ENCODE data around the gene LRRC63. TPM values are rescaled to one million over a fixed set of nuclear protein-coding genes. Genes with fewer than 3 reads are reported as not detected.

LRRC63 gene
- total and polyA plus RNA-seq, 9 of the 15 experiments (the other 6 are each of a cell fraction or from before 2014, with no cell fraction given) = 0.07 to 0.41 (median 0.24) TPM; not detected in 1

- TF ChIP-seq BACH1 (tag; IDR thresholded peaks at IDR 0.05) (no peak), ZNF280B (CRISPR knock-in tag; IDR thresholded peaks at IDR 0.05) (no peak), ATF6 (CRISPR knock-in tag; IDR thresholded peaks at IDR 0.05) (no peak), ZBTB49 (CRISPR knock-in tag; IDR thresholded peaks at IDR 0.05; ENCODE audit: borderline replicate concordance) (no peak), ZNF146 (CRISPR knock-in tag; IDR thresholded peaks at IDR 0.05; ENCODE audit: unreplicated experiment) (no peak), PHB (CRISPR knock-in tag; IDR thresholded peaks at IDR 0.05) (no peak), ZNF512 (tag; IDR thresholded peaks at IDR 0.05) (no peak)
These were observed 47.1 kb upstream of the LRRC63 start (continued) for GRCh38 chr13:46164661-46165060.

Measured in K562 (cell line).